ENCODE data around the gene FUCA2.

Gene FUCA2

DNA sequence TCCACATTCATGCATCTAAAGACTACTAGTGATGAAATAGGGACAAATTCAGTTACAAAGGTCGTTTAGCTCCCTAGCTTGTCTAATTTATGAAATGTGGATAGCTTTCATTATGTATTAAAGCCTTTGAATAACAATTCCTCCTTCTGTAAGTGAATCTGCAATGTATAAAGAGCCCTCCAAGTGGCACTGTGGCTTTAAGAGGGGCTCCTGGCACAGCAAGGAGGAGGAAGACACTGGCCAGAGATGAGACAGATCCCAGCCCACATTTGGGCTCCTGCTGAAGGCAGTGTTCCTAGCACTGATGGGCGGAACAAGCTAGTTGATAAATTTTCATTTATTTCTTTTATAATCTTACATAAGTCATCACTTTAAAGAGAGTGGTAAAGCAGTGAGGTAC is 17.6 kb upstream of the FUCA2 start:
- Histone ChIP-seq H3K4me3 (ENCODE audit: severe bottlenecking) (no peak overlapping the region), H3K27me3 (ENCODE audit: insufficient read depth, poor library complexity, severe bottlenecking) (no peaks in the 10 kb centered on the region), H3K36me3 (ENCODE audit: low read depth) (no peaks in the 10 kb centered on the region), H3K9me3 (ENCODE audit: severe bottlenecking) (no peaks in the 10 kb centered on the region), H3K4me1 (ENCODE audit: insufficient read depth, poor library complexity, severe bottlenecking) (no peaks in the 10 kb centered on the region), H3K27ac (ENCODE audit: poor library complexity, severe bottlenecking) (no peak overlapping the region)
- TF ChIP-seq CTCF (IDR thresholded peaks at IDR 0.05; ENCODE audit: poor library complexity, severe bottlenecking): peak; percentile 27
- DNase-seq (ENCODE audit: low spot score): no peak
- peak; percentile 51; the same call in 1 of the 3 replicates for ATAC-seq (ENCODE audit: low read depth)

DNA sequence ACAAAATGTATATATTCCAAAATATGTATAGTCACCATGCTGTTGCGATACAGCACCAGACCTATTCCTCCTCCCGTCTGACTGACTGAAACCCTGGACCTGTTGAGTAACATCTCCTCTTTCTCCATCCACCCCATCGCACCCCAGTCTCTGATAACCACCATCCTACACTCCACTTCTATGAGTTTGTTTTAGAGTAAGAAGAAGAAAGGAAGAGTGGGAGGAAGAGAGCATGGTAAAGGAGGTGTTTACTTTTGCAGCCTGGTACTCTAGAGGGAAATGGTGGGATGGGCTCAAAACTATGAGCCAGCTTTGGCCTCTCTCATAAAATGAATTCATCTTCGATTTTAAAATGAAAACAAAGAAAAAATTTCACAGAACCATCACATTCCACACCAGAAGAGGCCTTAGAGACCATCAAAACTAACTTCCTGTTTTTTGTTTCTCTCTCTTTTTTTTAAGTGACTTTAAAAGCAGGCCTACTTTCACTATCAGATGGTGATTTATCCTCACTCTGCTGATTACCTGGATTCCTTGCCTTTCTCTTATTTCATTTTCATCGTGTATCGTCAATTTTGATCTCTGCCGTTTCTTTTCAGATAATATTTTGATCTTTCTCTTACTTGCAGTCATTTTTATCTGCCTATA is 16.8 kb upstream of the FUCA2 start:
- H3K36me3 ChIP-seq (ENCODE audit: low read depth): no peaks in the 10 kb centered on the region
- no peaks in the 10 kb centered on the region for H3K27me3 ChIP-seq (ENCODE audit: insufficient read depth, poor library complexity, severe bottlenecking)
- DNase-seq (ENCODE audit: low spot score): no peak
- ATAC-seq (ENCODE audit: low read depth): no peak
- TF ChIP-seq CTCF (IDR thresholded peaks at IDR 0.05; ENCODE audit: poor library complexity, severe bottlenecking): no peak
- H3K4me1 ChIP-seq (ENCODE audit: insufficient read depth, poor library complexity, severe bottlenecking): no peaks in the 10 kb centered on the region
- no peaks in the 10 kb centered on the region for H3K9me3 ChIP-seq (ENCODE audit: severe bottlenecking)
- no peak overlapping the region for H3K4me3 ChIP-seq (ENCODE audit: severe bottlenecking)
- H3K27ac ChIP-seq (ENCODE audit: poor library complexity, severe bottlenecking): no peak overlapping the region

DNA sequence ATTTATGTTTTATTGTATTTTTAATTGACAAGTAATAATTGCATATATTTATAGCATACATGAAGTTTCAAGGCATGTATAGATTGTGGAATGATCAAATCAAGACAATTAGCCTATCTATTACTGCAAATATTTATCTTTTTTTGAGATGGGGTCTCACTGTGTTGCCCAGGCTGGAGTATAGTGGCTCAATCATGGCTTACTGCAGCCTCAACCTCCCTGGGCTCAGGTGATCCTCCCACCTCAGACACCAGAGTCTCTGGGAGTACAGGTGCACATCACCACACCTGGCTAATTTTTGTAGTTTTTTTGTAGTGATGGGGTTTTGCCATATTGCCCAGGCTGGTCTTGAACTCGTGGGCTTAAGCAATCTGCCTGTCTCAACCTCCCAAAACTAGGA is 16.2 kb upstream of the FUCA2 start:
- no peak overlapping the region for H3K27ac ChIP-seq (ENCODE audit: poor library complexity, severe bottlenecking)
- TF ChIP-seq CTCF (IDR thresholded peaks at IDR 0.05; ENCODE audit: poor library complexity, severe bottlenecking): no peak
- no peaks in the 10 kb centered on the region for H3K36me3 ChIP-seq (ENCODE audit: low read depth)
- no peak overlapping the region for H3K4me3 ChIP-seq (ENCODE audit: severe bottlenecking)
- no peak for DNase-seq (ENCODE audit: low spot score)
- no peaks in the 10 kb centered on the region for H3K9me3 ChIP-seq (ENCODE audit: severe bottlenecking)
- no peaks in the 10 kb centered on the region for H3K27me3 ChIP-seq (ENCODE audit: insufficient read depth, poor library complexity, severe bottlenecking)
- no peak for ATAC-seq (ENCODE audit: low read depth)
- H3K4me1 ChIP-seq (ENCODE audit: insufficient read depth, poor library complexity, severe bottlenecking): no peaks in the 10 kb centered on the region

DNA sequence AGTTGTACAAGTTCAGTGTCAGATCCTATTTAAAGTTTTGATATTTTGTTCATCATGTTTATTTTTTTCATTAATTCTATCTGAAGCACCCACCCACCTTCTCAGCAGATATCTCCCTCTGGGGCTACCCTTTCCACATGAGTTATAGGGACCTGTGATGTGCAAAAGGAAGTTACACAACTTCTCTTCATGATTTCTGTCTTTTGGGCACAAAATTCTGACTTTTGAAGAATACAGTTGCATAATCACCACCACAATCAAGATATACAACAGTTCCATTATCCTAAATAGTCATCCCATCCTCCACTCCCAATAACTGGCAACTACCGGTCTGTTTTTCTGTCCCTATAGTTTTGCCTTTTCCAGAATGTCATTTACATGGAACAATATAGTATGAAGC is 13.8 kb upstream of the FUCA2 start:
- Histone ChIP-seq H3K27me3 (ENCODE audit: insufficient read depth, poor library complexity, severe bottlenecking) (no peaks in the 10 kb centered on the region), H3K27ac (ENCODE audit: poor library complexity, severe bottlenecking) (no peak overlapping the region), H3K4me3 (ENCODE audit: severe bottlenecking) (no peak overlapping the region), H3K9me3 (ENCODE audit: severe bottlenecking) (no peaks in the 10 kb centered on the region), H3K4me1 (ENCODE audit: insufficient read depth, poor library complexity, severe bottlenecking) (no peaks in the 10 kb centered on the region), H3K36me3 (ENCODE audit: low read depth) (no peaks in the 10 kb centered on the region)
- no peak for TF ChIP-seq CTCF (IDR thresholded peaks at IDR 0.05; ENCODE audit: poor library complexity, severe bottlenecking)
- no peak for DNase-seq (ENCODE audit: low spot score)
- no peak for ATAC-seq (ENCODE audit: low read depth)

DNA sequence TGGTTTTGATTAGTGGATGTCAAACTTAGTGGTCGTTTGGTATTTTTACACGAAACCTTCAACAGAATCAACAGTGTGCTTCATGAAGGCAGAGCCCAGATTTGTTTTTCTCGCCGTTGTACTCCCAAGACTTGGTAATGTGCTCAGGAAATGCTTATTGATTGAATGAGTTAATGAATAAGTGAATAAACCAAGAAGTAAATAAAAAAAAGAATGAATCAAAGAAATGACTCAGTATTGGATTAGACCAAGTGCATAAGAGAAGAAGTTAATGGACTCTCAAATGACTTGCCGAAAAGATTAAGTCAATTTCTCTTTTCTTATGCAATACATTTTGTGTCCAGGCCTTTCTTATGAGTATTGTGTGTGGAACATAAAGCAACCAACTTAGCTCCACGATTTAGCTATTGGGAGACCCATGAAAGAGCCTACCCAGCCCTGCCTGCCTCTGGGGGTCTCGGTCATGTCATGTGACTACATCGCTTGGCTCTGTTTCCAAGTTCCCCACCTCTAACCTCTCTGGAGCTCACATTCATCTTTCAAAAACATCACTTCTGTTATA is 10.6 kb upstream of the FUCA2 start:
- Histone ChIP-seq H3K27ac (ENCODE audit: poor library complexity, severe bottlenecking) (no peak overlapping the region), H3K27me3 (ENCODE audit: insufficient read depth, poor library complexity, severe bottlenecking) (no peaks in the 10 kb centered on the region), H3K4me1 (ENCODE audit: insufficient read depth, poor library complexity, severe bottlenecking) (no peaks in the 10 kb centered on the region), H3K9me3 (ENCODE audit: severe bottlenecking) (no peaks in the 10 kb centered on the region), H3K36me3 (ENCODE audit: low read depth) (no peaks in the 10 kb centered on the region), H3K4me3 (ENCODE audit: severe bottlenecking) (no peak overlapping the region)
- TF ChIP-seq CTCF (IDR thresholded peaks at IDR 0.05; ENCODE audit: poor library complexity, severe bottlenecking): no peak
- ATAC-seq (ENCODE audit: low read depth) (no peak), DNase-seq (ENCODE audit: low spot score) (no peak)
